ENCODE measurements around the gene UNC50.

DNA sequence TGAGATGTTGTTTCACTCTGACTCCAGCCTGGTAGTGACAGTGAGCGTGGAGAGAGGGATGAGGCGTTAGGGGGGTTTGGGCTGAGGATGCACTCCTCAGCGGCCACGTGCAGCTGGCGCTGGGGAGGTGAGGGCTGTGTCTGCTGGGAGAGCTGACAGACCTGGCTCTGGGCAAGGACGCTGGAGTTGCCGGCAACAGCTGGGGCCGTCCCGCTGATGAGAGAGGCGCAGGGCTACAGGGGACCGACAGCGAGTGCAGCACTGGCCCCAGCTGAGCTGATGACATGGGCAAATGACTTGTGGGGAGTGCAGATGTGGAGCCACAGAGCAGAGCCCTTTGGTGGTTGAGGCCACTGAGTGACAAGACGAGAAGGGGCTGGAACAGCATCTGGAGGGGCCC is 38.5 kb upstream of the UNC50 start:
- TF ChIP-seq, protein P1, sequence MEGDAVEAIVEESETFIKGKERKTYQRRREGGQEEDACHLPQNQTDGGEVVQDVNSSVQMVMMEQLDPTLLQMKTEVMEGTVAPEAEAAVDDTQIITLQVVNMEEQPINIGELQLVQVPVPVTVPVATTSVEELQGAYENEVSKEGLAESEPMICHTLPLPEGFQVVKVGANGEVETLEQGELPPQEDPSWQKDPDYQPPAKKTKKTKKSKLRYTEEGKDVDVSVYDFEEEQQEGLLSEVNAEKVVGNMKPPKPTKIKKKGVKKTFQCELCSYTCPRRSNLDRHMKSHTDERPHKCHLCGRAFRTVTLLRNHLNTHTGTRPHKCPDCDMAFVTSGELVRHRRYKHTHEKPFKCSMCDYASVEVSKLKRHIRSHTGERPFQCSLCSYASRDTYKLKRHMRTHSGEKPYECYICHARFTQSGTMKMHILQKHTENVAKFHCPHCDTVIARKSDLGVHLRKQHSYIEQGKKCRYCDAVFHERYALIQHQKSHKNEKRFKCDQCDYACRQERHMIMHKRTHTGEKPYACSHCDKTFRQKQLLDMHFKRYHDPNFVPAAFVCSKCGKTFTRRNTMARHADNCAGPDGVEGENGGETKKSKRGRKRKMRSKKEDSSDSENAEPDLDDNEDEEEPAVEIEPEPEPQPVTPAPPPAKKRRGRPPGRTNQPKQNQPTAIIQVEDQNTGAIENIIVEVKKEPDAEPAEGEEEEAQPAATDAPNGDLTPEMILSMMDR (IDR thresholded peaks at IDR 0.05), result no peak
- no peak for TF ChIP-seq POLR2A (IDR thresholded peaks at IDR 0.05)
